Mucosa of stomach (tissue), 1 donor: ENCODE results near the gene FLACC1.
"Not testable (repeated sequence)": the region's sequence is repeated elsewhere in the genome, so short reads cannot be mapped to it uniquely, and the experiment has no call there.

Experiments
- H3K27me3 ChIP-seq: one replicate; pipeline ENCODE4 v1.7.0; 2013; ENCODE audit warnings: mild to moderate bottlenecking, low read length; ENCODE audit not compliant: control insufficient read depth, insufficient read depth
- H3K36me3 ChIP-seq: one replicate; pipeline ENCODE4 v1.7.0; 2013; ENCODE audit warnings: low read length; ENCODE audit not compliant: control insufficient read depth, insufficient read depth
- H3K4me1 ChIP-seq: one replicate; pipeline ENCODE4 v1.7.0; 2013; ENCODE audit warnings: mild to moderate bottlenecking, low read length; ENCODE audit not compliant: control insufficient read depth, insufficient read depth
- H3K4me3 ChIP-seq: one replicate; pipeline ENCODE4 v1.7.0; 2013; ENCODE audit warnings: low read length
- H3K9ac ChIP-seq: one replicate; pipeline ENCODE4 v1.7.0; 2013; ENCODE audit warnings: mild to moderate bottlenecking, low read length, moderate library complexity
- H3K9me3 ChIP-seq: one replicate; pipeline ENCODE4 v1.7.0; 2013; ENCODE audit warnings: mild to moderate bottlenecking, low read length, moderate library complexity; ENCODE audit not compliant: control insufficient read depth
- donor health status: Pancreatic carcinoma.

Gene FLACC1

GRCh38 chr2:201369318-201369717 is 12.2 kb upstream of the FLACC1 start:
- not testable (repeated sequence) for H3K9ac ChIP-seq, H3K4me1 ChIP-seq, H3K36me3 ChIP-seq, H3K4me3 ChIP-seq, H3K27me3 ChIP-seq, H3K9me3 ChIP-seq

GRCh38 chr2:201366146-201366545 is 9.0 kb upstream of the FLACC1 start:
- no peaks in the 10 kb centered on the region for H3K9me3 ChIP-seq
- no peaks in the 10 kb centered on the region for H3K4me1 ChIP-seq
- H3K9ac ChIP-seq, result no peak overlapping the region
- H3K4me3 ChIP-seq, result no peak overlapping the region
- no peaks in the 10 kb centered on the region for H3K27me3 ChIP-seq
- H3K36me3 ChIP-seq, result no peaks in the 10 kb centered on the region

- no peaks in the 10 kb centered on the region for H3K36me3 ChIP-seq
- no peaks in the 10 kb centered on the region for H3K27me3 ChIP-seq
- H3K9me3 ChIP-seq, result no peaks in the 10 kb centered on the region
- no peaks in the 10 kb centered on the region for H3K4me1 ChIP-seq
- H3K9ac ChIP-seq, result no peak overlapping the region
- H3K4me3 ChIP-seq, result no peak overlapping the region
Measured at GRCh38 chr2:201363857-201364560, 6.9 kb upstream of the FLACC1 start.

GRCh38 chr2:201362396-201362795 is 5.3 kb upstream of the FLACC1 start:
- Histone ChIP-seq H3K4me3 (no peak overlapping the region), H3K27me3 (no peaks in the 10 kb centered on the region), H3K9me3 (no peaks in the 10 kb centered on the region), H3K4me1 (no peaks in the 10 kb centered on the region), H3K36me3 (no peaks in the 10 kb centered on the region), H3K9ac (no peak overlapping the region)

DNA sequence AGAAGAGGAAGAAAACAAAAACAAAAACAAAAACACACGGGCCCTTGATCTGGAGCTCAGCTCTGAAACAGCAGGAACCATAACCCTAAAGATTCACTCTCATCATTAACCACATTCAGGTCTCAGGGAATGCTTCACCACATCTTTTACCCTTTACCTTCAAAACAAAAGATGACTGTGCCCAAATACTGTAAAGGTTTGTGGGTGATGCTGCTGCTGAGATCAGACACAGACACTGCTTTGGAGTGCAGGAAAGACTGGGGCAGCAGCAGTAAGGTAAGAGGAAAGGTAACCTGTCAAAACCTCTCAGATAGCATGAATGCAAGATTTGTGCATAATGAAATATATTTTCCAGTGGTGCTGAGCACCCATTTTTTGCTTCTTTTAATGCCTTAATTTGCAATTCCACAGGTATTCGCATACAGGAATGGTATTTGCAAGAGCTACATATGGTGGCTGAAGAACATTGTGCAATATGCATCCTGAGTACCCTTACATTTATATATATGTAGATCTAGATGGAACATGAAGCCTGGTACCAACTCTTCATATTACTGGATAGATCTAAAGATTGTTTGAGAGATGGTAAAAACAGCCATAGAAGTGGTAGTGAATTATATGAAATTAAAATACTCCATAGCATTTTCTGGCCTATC is 4.1 kb upstream of the FLACC1 start:
- Histone ChIP-seq H3K4me1 (no peaks in the 10 kb centered on the region), H3K36me3 (no peaks in the 10 kb centered on the region), H3K9me3 (no peaks in the 10 kb centered on the region), H3K4me3 (no peak overlapping the region), H3K27me3 (no peaks in the 10 kb centered on the region), H3K9ac (no peak overlapping the region)

GRCh38 chr2:201360256-201360655 is 3.1 kb upstream of the FLACC1 start:
- Histone ChIP-seq H3K9ac (no peak overlapping the region), H3K9me3 (no peaks in the 10 kb centered on the region), H3K4me3 (no peak overlapping the region), H3K36me3 (no peaks in the 10 kb centered on the region), H3K27me3 (no peaks in the 10 kb centered on the region), H3K4me1 (no peaks in the 10 kb centered on the region)

GRCh38 chr2:201358684-201359083 is 1.5 kb upstream of the FLACC1 start:
- Histone ChIP-seq H3K9me3 (no peaks in the 10 kb centered on the region), H3K36me3 (no peaks in the 10 kb centered on the region)

GRCh38 chr2:201353116-201353515 is 4.0 kb downstream of the FLACC1 start:
- no peak overlapping the region for H3K4me3 ChIP-seq
- no peaks in the 10 kb centered on the region for H3K9me3 ChIP-seq
- no peaks in the 10 kb centered on the region for H3K36me3 ChIP-seq
- no peaks in the 10 kb centered on the region for H3K4me1 ChIP-seq
- H3K27me3 ChIP-seq, result no peaks in the 10 kb centered on the region
- no peak overlapping the region for H3K9ac ChIP-seq

More at GRCh38 chr2:201358684-201359083, 1.5 kb upstream of the FLACC1 start:
- H3K4me1 ChIP-seq, result no peaks in the 10 kb centered on the region
- no peak overlapping the region for H3K4me3 ChIP-seq
- H3K9ac ChIP-seq, result no peak overlapping the region
- no peaks in the 10 kb centered on the region for H3K27me3 ChIP-seq

GRCh38 chr2:201350879-201351278 is 6.3 kb downstream of the FLACC1 start:
- H3K4me3 ChIP-seq, result no peak overlapping the region
- H3K27me3 ChIP-seq, result no peaks in the 10 kb centered on the region
- no peaks in the 10 kb centered on the region for H3K9me3 ChIP-seq
- H3K9ac ChIP-seq, result no peak overlapping the region
- H3K4me1 ChIP-seq, result no peaks in the 10 kb centered on the region
- no peaks in the 10 kb centered on the region for H3K36me3 ChIP-seq

DNA sequence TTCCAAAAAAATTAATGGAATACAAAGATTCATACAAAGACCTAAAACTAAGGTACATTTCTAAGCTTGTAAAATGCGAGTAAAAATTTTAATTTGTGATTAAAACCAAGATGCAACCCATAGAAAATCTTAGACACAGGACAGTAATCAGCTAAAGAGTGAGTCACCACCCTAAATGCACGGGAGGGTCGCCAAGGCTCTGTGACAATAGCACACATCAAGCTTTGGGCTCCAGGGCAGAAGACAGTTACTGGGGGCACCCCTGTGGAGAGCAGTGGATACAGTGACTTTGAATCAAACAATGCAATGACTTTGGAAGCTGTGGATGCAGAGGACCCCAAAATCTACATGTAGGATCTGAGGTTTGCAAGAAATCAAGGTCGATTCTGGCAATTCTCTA is 7.5 kb downstream of the FLACC1 start:
- Histone ChIP-seq H3K36me3 (no peaks in the 10 kb centered on the region), H3K9me3 (no peaks in the 10 kb centered on the region), H3K4me1 (no peaks in the 10 kb centered on the region), H3K9ac (no peak overlapping the region), H3K4me3 (no peak overlapping the region), H3K27me3 (no peaks in the 10 kb centered on the region)

DNA sequence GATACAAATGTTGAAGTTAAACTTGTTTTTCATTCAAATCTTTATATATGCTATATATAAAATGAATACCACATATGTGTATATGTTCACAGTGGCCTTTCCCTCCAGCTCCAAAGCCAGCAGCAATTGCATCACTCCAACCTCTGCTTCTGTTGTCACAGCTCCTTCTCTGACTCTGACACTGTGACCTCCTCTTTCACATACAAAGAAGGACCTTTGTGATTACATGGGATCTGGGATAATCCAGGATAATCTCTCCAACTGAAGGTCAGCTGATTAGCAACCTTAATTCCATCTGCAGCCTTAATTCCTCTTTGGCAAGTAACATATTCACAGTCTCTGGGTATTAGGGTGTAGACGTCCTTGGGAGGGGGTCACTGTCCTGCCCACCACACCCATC is 8.4 kb downstream of the FLACC1 start:
- H3K36me3 ChIP-seq, result no peaks in the 10 kb centered on the region
- H3K9ac ChIP-seq, result no peak overlapping the region
- no peaks in the 10 kb centered on the region for H3K27me3 ChIP-seq
- no peaks in the 10 kb centered on the region for H3K4me1 ChIP-seq
- no peak overlapping the region for H3K4me3 ChIP-seq
- H3K9me3 ChIP-seq, result no peaks in the 10 kb centered on the region

- Histone ChIP-seq H3K9ac (no peak overlapping the region), H3K4me3 (no peak overlapping the region), H3K9me3 (no peaks in the 10 kb centered on the region), H3K27me3 (no peaks in the 10 kb centered on the region), H3K4me1 (no peaks in the 10 kb centered on the region), H3K36me3 (no peaks in the 10 kb centered on the region)
Measured at GRCh38 chr2:201347138-201347537, 10.0 kb downstream of the FLACC1 start.
